GM10248 (cell line): Measurements from ENCODE around the gene TM4SF20.

Experiments
- CTCF ChIA-PET: fragments of 300-600 bp; sonication (Branson Sonifier 250); formaldehyde crosslinking; extraction: SDS; loops from one replicate; lab custom pipeline; 2021; ENCODE audit warnings: antibody characterized with exemption; lab: Yijun Ruan, JAX
- POLR2A ChIA-PET: fragments of 350-650 bp; sonication (Branson Sonifier 250); formaldehyde crosslinking; extraction: SDS; loops from one replicate; lab custom pipeline; 2020; ENCODE audit warnings: antibody characterized with exemption; lab: Yijun Ruan, JAX
- DNase-seq: peaks from one replicate; pipeline ENCODE4 v3.0.0; 2012; ENCODE audit errors: extremely low spot score
- TF ChIP-seq, protein P1 (sequence below): IDR thresholded peaks from 2 replicates; pipeline ENCODE4 v1.5.1; 2012; ENCODE audit warnings: mild to moderate bottlenecking, low read depth; ENCODE audit errors: extremely low read depth, missing control alignments, control extremely low read depth

TM4SF20 gene

DNA sequence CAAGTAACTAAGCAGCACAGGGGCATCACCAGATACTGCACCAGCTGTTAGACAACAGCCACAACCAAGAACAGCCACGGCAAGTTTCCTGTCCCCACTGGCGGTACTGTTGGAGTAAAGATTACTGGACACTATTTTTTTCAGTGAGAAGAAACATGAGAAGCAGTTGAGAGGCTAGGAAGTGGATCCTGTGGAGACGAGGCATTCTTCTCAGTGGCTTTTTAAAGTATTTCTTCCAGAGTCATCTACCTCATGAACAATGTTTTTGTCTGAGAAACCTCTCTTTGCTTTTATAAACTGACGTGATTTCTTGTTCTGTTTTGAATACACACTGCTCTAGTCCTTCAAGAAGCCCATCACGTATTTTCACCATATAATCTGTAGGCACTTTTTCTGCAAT, 18.8 kb downstream of the TM4SF20 start:
- CTCF ChIA-PET = interaction anchor here (1.0 to 2.0 kb wide), 2 partner anchors 14 to 406 kb away, joined by 3 to 5 read pairs; no protein-coding TSS in a partner anchor
- TF ChIP-seq, protein P1, sequence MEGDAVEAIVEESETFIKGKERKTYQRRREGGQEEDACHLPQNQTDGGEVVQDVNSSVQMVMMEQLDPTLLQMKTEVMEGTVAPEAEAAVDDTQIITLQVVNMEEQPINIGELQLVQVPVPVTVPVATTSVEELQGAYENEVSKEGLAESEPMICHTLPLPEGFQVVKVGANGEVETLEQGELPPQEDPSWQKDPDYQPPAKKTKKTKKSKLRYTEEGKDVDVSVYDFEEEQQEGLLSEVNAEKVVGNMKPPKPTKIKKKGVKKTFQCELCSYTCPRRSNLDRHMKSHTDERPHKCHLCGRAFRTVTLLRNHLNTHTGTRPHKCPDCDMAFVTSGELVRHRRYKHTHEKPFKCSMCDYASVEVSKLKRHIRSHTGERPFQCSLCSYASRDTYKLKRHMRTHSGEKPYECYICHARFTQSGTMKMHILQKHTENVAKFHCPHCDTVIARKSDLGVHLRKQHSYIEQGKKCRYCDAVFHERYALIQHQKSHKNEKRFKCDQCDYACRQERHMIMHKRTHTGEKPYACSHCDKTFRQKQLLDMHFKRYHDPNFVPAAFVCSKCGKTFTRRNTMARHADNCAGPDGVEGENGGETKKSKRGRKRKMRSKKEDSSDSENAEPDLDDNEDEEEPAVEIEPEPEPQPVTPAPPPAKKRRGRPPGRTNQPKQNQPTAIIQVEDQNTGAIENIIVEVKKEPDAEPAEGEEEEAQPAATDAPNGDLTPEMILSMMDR = no peak
- no peak for DNase-seq
- POLR2A ChIA-PET = no interaction called here

DNA sequence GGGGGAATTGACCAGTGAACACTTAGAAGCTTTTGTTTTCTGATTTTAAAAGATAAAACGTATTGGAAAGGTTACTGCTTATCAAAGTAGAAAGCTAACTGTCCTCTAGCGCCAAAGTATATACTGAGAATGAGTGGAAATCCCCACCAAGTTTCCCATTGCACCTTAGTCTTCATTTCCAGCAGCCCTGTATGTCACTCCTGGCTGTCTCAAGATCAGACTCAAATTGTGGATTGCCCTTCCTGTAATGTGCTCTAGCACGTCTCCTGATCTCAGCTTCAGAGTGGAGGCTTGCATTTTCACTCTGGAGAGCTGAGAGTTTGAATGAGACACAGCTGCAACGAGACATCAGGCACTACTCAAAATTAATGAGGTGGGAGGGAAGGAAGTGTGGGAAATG, 27.5 kb downstream of the TM4SF20 start:
- peak; percentile 21 for DNase-seq
- POLR2A ChIA-PET = interaction anchor here (0.5 to 0.6 kb wide), 4 partner anchors 24 to 130 kb away, joined by 3 to 6 read pairs (median 4); no protein-coding TSS in a partner anchor
- CTCF ChIA-PET = interaction anchor here (0.8 to 7.8 kb wide), 6 partner anchors 14 to 119 kb away, joined by 3 to 57 read pairs (median 4); no protein-coding TSS in a partner anchor
- TF ChIP-seq, protein P1 = no peak

DNA sequence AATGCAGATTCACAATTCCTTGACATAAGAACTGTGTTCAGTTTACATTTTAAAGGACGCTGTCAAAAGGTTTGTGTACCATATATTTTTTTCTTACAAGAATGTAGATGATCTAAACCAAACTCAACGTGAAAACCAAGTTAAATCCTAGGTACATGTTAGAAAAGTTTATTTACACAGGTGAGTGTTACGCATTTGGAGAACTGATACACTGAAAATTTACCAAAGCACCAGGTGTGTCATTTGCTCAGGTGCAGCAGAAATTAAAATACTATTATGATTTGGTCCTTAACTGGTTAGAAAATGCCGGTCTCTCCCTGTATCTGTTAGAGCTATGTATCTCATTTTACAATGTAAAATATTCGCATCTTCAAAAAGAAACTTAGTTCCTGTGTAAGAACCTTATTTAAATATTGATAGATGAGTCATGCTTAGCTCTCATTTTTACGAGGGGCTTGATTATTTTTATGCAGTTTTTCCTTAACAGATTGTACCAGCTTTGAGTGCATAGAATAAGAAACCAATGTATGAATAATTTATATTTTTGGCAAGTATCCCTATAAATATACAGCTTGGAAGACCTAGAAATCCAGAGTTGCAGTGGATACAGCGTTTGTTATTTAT, 29.0 kb downstream of the TM4SF20 start:
- TF ChIP-seq, protein P1 = no peak
- DNase-seq = no peak
- ChIA-PET CTCF (interaction anchor here (1.3 to 7.8 kb wide), 5 partner anchors 13 to 416 kb away, joined by 3 to 57 read pairs (median 5); no protein-coding TSS in a partner anchor), POLR2A (no interaction called here)

DNA sequence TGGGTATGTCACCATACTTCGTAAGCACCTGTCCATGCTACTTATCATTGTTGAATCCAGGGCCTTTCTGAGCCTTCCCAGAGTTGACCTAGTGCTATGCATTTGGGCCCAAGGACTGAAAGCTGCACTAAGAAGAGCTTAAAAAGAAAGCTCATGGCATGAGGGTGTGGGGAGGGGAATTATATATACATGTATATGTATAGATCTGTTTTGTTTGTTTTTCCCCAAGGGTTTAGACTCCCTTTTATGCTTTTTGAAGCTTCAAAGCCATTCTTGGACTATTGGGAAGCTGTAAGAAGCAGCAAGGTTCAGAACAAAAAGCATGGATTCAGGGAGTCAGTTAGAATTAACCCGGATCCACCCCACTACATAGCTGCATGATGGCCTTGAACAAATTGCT, 30.8 kb downstream of the TM4SF20 start:
- DNase-seq = no peak
- TF ChIP-seq, protein P1 = no peak
- POLR2A ChIA-PET = interaction anchor here (0.9 kb wide), 1 partner anchor 9 kb away, joined by 3 read pairs; no protein-coding TSS in a partner anchor
- CTCF ChIA-PET = interaction anchor here (0.9 to 7.8 kb wide), 11 partner anchors 10 to 514 kb away, joined by 3 to 57 read pairs (median 3); no protein-coding TSS in a partner anchor

DNA sequence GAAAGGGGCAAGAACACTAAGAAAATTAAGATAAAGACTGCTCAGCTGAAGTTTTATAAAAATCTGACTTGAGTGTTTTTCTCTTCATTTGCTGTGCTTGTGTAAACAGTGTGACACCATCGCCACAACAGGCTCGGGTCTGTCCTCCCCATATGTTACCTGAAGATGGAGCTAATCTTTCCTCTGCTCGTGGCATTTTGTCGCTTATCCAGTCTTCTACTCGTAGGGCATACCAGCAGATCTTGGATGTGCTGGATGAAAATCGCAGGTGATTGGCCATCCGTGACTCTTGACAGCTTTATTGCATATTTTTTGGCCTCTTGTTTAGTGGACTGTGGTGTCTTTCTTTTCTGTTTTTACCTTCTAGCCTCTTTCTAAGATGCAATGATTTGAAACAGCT, 32.0 kb downstream of the TM4SF20 start:
- TF ChIP-seq, protein P1 = no peak
- ChIA-PET POLR2A (no interaction called here), CTCF (interaction anchor here (0.7 to 7.8 kb wide), 7 partner anchors 9 to 419 kb away, joined by 3 to 57 read pairs (median 3); no protein-coding TSS in a partner anchor)
- no peak for DNase-seq

DNA sequence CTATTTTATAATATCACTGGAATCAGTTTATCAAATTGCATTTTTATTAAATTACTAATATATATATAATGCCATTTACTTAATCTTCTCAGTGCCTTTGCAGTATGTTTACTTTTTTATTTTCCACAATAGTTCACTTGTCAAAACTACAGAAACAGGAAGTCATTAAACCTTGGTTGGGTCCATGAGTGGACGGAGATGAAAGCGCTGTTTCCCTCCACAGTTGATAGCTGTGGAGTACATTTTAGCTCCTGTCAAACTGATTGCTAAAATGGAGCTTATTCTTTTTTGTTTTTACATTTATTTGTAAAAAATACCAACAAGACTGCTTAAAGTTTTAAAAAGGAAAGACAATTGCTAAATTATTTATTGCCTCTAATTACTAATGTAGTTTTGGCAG, 34.9 kb downstream of the TM4SF20 start:
- ChIA-PET POLR2A (no interaction called here), CTCF (interaction anchor here (0.9 kb wide), 1 partner anchor 12 kb away, joined by 3 read pairs; no protein-coding TSS in a partner anchor)

More for the DNA sequence above, 34.9 kb downstream of the TM4SF20 start:
- no peak for DNase-seq
- TF ChIP-seq, protein P1 = no peak
